HepG2 (cell line): ENCODE results near the gene BLVRA.

ENCODE experiments used
- ARNT2 ChIP-seq: sonication (generic); formaldehyde crosslinking; IDR thresholded peaks from 2 replicates; pipeline ENCODE4 v1.8.0; 2022; ENCODE audit warnings: mild to moderate bottlenecking, low read depth, missing genetic modification reagents, moderate library complexity
- CEBPB ChIP-seq: IDR thresholded peaks from 2 replicates; pipeline ENCODE4 v1.6.1; 2011; ENCODE audit warnings: low read depth, low read length, improper control_type of control experiment, borderline replicate concordance
- EZH2 ChIP-seq: conservative IDR thresholded peaks from 2 replicates; pipeline ENCODE4 v1.6.1; 2012; ENCODE audit warnings: mild to moderate bottlenecking, low read depth, low read length, moderate library complexity
- HOXA7 ChIP-seq: sonication (generic); formaldehyde crosslinking; IDR thresholded peaks from 2 replicates; pipeline ENCODE4 v1.8.1; 2022; ENCODE audit warnings: mild to moderate bottlenecking, missing genetic modification reagents, moderate library complexity
- KDM1A ChIP-seq: IDR thresholded peaks from 2 replicates; pipeline ENCODE4 v1.6.1; 2016; ENCODE audit warnings: missing compliant biosample characterization
- NFE2L2 ChIP-seq: fragments of 150-350 bp; IDR thresholded peaks from 2 replicates; pipeline ENCODE4 v1.6.1; 2014; ENCODE audit warnings: low read length
- POLR2A ChIP-seq, 2 experiments: IDR thresholded peaks; 2 replicates each; pipeline ENCODE4 v1.6.1; 2011; ENCODE audit warnings: low read depth in 2 of 2, low read length in 2 of 2, mild to moderate bottlenecking in 1 of 2, moderate library complexity in 1 of 2; ENCODE audit not compliant: insufficient read depth in 1 of 2
- RAD21 ChIP-seq: fragments of 450-650 bp; formaldehyde crosslinking; IDR thresholded peaks from 2 replicates; pipeline ENCODE4 v1.5.0; 2020; ENCODE audit warnings: mild to moderate bottlenecking
- TMF1 ChIP-seq: sonication (generic); formaldehyde crosslinking; IDR thresholded peaks from 2 replicates; pipeline ENCODE4 v1.8.1; 2022; ENCODE audit warnings: low read depth, missing genetic modification reagents
- ZBTB20 ChIP-seq: sonication (generic); formaldehyde crosslinking; IDR thresholded peaks from 2 replicates; pipeline ENCODE4 v1.8.1; 2023; ENCODE audit warnings: missing genetic modification reagents, low read depth, mild to moderate bottlenecking, borderline replicate concordance
- ZNF468 ChIP-seq: sonication (generic); formaldehyde crosslinking; IDR thresholded peaks from 2 replicates; pipeline ENCODE4 v1.8.0; 2022; ENCODE audit warnings: mild to moderate bottlenecking, moderate library complexity, missing genetic modification reagents
- ZNF777 ChIP-seq: sonication (generic); formaldehyde crosslinking; IDR thresholded peaks from 2 replicates; pipeline ENCODE4 v1.4.0; 2020; ENCODE audit warnings: missing genetic modification reagents
- TF ChIP-seq, protein P1 (sequence below): sonication (generic); formaldehyde crosslinking; IDR thresholded peaks from 2 replicates; pipeline ENCODE4 v1.5.0; 2020; ENCODE audit warnings: mild to moderate bottlenecking, missing genetic modification reagents, moderate library complexity
- TF ChIP-seq, protein P2 (sequence below): sonication (generic); formaldehyde crosslinking; IDR thresholded peaks from 2 replicates; pipeline ENCODE4 v1.4.0; 2020; ENCODE audit warnings: missing genetic modification reagents

DNA sequence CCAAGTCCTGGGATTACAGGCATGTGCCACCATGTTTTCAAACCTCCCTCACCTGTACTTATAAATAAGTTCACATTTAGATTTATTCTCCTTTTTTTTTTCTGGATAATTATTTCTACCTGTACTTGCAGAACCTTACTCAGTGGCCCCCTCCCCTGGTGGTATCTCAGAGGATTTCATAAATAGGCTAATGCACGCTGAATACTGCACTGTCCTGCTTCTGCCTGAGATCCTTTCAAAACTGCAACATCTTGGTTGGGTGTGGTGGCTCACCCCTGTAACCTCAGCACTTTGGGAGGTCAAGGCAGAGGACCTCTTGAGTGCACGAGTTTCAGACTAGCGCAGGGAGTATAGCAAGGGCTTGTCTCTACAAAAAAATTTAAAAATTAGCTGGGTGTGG lies 4.6 kb upstream of the BLVRA start:
- TF ChIP-seq KDM1A (CRISPR knock-in tag) = no peak
- TF ChIP-seq, protein P1, sequence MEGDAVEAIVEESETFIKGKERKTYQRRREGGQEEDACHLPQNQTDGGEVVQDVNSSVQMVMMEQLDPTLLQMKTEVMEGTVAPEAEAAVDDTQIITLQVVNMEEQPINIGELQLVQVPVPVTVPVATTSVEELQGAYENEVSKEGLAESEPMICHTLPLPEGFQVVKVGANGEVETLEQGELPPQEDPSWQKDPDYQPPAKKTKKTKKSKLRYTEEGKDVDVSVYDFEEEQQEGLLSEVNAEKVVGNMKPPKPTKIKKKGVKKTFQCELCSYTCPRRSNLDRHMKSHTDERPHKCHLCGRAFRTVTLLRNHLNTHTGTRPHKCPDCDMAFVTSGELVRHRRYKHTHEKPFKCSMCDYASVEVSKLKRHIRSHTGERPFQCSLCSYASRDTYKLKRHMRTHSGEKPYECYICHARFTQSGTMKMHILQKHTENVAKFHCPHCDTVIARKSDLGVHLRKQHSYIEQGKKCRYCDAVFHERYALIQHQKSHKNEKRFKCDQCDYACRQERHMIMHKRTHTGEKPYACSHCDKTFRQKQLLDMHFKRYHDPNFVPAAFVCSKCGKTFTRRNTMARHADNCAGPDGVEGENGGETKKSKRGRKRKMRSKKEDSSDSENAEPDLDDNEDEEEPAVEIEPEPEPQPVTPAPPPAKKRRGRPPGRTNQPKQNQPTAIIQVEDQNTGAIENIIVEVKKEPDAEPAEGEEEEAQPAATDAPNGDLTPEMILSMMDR (CRISPR knock-in tag) = no peak
- no peak for TF ChIP-seq ZNF468 (CRISPR knock-in tag)
- TF ChIP-seq POLR2A (IDR thresholded peaks at IDR 0.05; ENCODE audit: insufficient read depth in 1 of 2, low read depth in 2 of 2, low read length in 2 of 2) = no peak
- TF ChIP-seq EZH2 = no peak
- no peak for TF ChIP-seq HOXA7
- TF ChIP-seq NFE2L2 = no peak
- no peak for TF ChIP-seq RAD21 (CRISPR knock-in tag)
- TF ChIP-seq ZBTB20 = no peak
- no peak for TF ChIP-seq TMF1 (CRISPR knock-in tag)
- no peak for TF ChIP-seq CEBPB
- no peak for TF ChIP-seq ZNF777 (CRISPR knock-in tag)
- no peak for TF ChIP-seq ARNT2 (CRISPR knock-in tag)
- TF ChIP-seq, protein P2, sequence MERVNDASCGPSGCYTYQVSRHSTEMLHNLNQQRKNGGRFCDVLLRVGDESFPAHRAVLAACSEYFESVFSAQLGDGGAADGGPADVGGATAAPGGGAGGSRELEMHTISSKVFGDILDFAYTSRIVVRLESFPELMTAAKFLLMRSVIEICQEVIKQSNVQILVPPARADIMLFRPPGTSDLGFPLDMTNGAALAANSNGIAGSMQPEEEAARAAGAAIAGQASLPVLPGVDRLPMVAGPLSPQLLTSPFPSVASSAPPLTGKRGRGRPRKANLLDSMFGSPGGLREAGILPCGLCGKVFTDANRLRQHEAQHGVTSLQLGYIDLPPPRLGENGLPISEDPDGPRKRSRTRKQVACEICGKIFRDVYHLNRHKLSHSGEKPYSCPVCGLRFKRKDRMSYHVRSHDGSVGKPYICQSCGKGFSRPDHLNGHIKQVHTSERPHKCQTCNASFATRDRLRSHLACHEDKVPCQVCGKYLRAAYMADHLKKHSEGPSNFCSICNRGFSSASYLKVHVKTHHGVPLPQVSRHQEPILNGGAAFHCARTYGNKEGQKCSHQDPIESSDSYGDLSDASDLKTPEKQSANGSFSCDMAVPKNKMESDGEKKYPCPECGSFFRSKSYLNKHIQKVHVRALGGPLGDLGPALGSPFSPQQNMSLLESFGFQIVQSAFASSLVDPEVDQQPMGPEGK (CRISPR knock-in tag) = no peak
